GM18519 (cell line): ENCODE data around the gene GSG1L.

Experiments used
- ATAC-seq: cut with Tn5 transposase; IDR thresholded peaks from one replicate; pipeline ENCODE4 v1.9.1; 2021; ENCODE audit warnings: mild to moderate bottlenecking, moderate library complexity; ENCODE audit not compliant: unreplicated experiment, low FRiP score

Gene GSG1L

DNA sequence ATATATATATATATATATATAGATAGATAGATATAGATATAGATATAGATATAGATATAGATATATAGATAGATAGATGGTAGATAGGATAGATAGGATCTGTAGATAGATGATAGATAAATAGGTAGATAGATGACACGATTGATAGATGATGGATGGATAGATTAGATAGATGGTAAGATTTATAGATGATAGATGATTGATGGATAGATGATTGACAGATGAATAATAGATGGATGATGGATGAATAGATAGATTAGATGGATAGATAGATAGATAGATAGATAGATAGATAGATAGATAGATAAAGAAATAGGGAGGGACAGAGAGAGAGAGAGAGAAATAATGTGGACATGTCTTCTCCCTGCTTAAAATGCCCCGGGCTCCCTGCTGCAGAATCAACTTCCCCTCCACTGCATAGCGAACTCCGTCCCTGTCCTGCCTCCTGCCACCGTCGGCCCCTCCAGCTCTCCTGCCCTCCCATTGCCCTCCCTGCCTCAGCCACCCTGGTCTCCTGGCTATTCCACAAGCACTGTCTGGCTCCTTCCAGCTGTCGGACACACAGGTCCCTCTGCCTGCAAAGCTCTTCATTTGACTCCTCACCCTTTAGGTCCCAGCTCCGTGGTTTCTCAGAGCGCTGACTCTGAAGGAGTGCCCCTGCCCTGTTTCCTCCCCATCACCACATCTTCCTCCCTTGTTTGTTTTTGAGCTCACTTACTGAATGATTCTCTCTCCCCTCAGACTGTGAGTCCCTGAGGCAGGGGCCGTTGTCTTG lies 259.6 kb downstream of the GSG1L start:
- ATAC-seq, result no peak

DNA sequence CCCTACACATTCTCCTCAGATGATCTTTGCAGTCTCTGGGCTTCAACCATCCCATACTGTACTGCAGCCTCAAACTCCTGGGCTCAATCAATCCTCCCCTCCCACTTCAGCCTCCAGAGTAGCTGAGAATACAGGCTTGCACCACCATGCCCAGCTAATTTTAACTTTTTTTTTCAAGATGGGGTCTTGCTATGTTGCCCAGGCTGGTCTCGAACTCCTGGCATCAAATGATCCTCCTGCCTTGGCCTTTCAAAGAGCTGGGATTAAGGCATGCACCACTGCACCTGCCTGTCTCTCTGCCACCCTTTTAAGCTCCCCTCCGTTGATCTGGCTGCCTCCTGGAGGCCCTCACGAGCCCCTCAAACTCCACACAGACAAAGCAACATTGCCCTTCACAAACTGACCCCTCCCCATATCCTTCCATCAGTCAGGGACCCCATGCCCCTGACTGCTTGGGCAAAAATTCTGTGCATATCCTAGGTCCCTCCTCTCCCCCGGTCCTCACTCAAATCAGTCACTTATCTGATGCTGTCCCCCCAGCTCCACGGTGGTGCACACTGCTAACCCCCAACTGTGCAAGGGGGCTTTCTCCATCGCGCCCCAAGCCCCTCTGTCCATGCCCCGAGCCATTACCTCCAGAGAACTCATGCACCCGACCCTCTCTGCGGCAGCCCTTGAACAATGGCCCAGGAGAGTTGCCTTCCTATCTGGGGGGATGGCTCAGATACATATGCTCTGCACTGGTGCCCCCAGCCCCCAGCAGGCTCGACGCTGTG lies 260.7 kb downstream of the GSG1L start:
- ATAC-seq, result no peak

DNA sequence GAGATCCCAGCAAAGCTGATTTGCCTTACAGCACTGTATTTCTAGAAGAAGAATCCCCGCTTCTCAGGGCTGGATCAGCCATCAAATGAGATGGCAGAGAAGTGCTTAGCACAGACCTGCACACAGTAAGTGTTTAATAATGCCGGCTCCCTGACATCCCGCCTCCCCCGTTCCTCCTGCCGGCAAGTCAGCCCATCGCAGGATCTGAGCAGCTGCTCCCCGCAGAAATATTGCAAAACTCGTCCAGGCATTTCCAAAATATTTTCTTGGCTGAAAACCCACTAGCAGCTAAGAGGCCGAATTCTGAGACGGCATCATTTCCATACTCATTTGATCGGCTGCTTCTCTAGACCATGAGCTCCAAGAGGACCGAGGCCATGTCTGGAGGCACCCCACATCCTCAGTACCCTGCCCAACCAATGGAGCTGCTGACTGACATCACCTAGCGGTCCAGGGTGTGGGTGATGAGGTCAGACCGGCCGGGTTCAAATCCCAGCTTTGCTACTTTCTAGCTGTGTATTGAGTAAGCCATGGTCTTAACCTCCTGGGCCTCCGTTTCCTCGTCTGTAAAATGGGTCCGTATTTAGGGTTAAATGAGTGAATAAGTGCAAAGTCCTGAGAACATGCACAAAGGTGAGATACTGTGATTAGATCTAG lies 262.1 kb downstream of the GSG1L start:
- ATAC-seq, result no peak

DNA sequence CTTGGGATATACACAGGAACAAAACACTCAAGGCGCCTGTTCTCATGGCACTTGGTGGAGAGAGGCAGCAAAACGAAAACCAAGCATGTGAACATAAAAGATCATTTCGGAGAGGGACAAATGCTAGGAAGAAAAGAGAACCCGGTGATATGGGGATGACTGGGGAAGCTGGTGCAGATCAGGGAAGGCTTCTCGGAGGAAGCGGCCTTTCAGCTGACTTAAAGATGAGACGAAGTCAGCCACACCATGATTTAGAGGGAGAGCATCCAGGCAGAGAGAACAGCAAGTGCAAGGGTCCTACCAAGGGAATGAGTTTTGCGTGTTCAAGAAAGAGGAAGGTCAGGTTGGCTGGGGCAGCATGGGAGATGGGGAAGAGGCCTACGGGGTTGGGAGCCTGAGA lies 262.7 kb downstream of the GSG1L start:
- ATAC-seq, result no peak

DNA sequence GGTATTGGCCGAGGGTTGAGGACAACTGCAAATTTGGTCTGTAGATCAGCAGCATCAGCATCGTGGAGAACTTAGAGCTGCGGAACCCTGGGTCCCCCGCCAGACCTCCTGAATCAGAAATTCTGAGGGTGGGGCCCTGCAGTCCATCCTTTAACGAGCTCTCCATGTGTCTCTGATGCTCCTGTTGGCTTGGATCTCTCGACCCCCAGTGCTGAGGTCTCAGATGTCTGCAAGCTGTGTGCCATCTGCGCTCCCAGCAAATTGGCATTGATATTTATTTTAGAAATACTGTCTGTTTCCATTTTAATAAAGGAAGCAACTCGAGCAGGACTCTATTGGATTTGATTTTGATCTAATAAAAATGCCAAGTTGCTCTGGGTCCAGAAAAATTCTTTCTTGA lies 263.6 kb downstream of the GSG1L start:
- ATAC-seq, result no peak

DNA sequence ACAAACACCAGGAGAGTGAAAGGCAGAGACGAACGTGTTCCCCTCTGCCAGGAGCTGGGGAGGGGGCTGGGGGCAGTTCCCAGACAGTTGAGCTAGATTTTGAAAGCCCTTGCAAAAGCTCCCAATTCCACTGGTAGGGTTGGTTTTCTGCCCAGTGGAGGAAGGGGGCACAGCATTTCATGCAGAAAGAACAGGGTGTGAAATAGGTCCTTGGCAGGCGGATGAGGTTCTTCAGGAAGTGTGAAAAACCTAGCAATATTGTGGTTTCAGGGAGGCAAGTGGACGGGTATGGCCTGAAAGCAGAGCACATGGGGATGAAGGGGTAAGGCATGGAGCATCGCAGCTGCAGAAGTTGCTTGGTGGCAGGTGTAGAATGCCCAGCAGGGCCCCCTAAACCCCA lies 265.3 kb downstream of the GSG1L start:
- no peak for ATAC-seq

DNA sequence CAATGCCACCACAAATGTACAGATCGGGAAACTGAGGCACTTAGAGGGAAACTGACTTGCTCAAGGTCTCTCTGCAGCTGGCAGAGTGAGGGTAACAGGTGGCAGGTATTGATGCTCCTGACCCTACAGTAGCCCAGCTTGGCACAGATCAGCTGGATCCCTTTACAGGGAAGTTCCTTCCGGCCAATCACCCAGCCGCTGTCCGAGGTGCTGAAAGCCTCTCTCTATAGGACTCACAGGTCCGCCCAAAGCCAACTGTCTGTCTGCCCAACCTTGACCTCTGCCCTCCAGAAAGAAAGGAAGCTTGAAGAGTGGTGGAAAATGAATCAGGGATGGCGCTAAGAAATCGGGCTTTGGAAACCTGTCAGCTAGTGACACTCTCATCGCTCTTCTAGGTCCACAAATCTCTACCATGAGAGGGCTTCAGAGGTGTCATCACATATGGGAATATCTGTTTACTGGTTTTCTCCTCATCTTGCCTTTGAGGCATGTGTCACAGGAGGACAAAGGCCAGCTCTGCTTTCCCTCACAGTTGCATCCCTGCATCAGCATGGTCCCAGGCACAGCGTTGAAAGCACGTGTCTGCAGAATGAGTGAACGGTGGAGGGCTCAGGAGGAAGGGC lies 267.4 kb downstream of the GSG1L start:
- no peak for ATAC-seq

DNA sequence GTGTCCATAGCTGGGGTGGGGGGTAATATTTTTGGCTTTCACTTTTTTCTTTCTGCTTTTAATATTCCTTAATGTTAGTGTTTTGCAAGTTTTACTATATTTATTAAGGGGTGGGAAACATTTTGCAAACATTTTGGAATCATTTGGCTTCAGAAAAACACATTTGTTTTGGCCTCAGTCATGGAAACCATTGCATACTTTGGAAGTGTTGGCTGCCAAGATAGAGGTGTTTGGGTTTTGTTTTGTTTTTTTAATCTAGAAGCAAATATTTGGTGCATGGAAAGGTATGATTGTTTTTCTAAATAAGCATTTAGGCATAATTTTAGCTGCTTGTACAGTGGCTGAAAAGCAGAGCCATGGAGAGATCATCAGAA lies 270.3 kb downstream of the GSG1L start:
- ATAC-seq, result no peak

DNA sequence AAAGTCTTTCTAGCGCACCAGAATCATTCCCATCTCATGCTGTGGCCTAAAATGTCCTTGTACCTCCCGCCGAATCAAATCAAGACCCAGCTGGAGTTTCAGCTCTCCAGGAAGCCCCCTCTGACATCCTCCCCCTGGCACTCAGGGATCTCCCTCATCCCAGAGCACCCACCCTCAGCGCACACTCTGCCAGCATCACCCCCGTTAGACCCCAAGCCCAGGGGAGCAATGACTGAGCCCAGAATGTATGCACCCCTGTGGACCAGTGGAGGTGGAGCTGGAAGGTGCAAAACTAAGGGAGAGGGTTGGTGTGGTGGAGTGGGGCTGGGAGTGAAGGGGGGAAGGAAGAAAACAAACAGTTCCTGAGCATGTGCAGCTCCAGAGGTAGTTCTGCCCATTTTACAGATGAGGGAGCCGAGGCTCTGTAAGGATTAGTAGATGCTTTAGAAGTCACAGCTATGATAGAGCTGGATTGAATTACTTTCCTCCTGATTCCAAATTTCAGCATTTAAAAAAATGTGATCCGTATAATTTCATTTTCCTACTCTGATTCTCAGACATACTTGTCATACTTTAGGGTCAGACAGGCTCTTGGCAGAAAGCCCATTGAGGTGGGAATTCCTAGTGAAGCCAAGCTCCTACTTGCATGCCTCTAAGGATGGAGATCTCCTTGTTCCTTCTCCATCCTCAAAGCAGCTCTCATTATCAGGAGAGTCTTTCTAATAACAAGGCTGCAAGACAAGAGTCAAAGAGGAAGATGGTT lies 270.8 kb downstream of the GSG1L start:
- no peak for ATAC-seq

DNA sequence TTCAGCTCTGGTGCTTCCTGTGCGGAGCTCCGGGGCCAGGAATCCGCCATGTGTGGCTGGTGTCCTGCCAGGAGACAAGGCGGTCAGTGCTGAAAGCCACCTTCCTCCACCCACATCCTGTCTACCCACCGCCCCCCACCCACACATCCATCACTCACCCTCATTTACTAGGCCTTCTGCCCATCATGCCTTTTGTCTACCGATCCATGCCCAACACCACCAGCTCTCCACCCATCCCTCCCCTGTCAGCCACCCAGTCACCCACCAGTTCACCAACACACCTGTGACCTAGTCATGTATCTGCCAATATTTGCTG lies 272.2 kb downstream of the GSG1L start:
- no peak for ATAC-seq

DNA sequence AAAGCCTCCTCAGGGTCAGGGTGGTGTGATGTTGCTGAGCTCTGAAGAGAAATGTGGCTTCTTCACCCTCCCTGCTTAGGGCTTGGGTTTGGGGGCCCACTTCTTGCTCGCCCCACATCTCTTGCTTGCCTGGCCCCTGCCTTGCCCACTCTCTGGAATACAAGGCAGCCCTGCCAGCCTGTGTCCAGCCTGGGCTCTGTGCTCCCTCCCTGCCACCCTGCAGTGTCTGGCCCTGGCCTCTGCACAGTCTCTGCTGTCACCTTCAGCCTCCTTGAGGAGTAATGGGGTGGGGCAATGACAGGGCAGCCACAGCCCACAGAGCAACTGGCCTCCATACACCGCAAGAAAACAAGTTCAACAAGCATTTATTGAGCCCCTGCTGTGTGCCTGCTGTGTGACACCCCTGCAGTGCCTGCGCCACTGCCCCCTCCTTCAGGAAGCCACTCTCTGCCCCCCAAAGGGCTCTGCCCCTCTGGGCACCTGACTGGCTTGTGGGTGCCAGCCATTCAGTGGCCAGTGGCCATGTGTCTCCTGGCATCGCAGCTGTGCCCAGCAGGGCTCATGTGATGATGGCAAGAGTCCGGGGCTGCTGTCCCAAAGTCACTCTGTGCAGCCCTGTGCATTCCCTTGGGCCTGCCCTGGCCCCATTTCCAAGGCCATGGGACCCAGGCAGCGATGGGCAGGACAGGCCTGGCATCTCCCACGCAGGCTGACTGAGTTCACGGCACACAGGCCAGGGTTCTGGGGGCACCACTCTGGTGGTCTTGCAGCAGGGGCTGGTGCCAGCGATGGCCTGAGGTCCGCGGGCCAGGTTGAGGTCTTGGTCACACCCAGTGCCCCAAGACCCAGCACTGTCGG lies 272.7 kb downstream of the GSG1L start:
- no peak for ATAC-seq

DNA sequence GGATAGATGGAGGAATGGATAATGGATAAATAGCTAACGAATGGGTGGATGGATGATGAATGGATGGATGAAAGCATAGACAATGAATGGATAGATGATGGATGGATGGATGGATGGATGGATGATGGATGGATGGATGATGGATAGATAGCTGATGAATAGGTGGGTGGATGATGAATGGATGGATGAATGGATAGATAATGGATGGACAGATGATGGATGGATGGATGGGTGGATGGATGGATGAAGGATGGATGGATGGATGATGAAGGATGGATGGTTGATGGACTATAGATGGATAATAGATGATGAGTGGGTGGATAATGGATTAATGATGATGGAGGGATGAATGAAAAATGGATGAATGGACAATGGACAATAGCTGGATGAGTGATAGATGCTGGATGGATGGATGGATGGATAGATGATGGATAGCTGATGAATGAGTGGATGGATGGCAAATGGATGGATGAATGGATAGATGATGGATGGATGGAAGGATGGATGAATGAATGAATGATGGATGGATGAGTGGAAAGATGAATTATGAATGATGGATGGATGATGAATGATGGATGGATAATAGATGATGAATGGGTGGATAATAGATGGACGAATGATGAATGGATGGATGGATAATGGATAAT lies 273.8 kb downstream of the GSG1L start:
- ATAC-seq, result no peak

DNA sequence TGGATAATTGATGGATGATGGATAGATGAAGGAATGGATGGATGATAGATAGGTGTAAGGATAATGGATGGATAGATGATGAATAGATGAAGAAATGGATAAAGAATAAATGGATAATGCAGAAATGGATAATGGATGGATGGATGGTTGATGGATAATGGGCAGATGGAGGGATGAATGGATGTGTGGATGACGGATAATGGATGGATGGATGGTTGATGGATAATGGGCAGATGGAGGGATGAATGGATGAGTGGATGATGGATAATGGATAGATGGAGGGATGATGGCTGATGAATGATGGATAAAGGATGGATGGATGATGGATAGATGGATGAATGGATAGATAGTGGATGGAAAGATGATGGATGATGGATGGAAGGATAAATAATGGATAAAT lies 274.4 kb downstream of the GSG1L start:
- no peak for ATAC-seq

DNA sequence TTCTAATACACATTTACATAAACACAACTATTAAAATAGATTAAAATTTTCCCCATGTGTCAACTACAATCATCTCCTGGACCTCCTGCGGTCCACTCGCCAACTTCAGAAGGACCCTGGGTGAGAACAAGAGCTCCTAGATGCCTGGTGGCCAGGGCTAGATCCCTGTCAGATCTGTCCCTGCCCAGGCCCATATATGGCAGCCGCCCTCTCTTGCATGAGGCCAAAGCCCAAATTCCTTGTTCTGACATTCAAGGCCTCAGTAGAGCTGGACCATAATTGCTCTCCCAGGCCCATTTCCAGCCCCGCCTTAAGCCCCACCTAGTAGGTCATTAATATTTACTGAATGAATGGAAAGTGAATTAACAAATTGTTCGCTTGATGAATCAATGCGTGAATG lies 275.8 kb downstream of the GSG1L start:
- no peak for ATAC-seq

DNA sequence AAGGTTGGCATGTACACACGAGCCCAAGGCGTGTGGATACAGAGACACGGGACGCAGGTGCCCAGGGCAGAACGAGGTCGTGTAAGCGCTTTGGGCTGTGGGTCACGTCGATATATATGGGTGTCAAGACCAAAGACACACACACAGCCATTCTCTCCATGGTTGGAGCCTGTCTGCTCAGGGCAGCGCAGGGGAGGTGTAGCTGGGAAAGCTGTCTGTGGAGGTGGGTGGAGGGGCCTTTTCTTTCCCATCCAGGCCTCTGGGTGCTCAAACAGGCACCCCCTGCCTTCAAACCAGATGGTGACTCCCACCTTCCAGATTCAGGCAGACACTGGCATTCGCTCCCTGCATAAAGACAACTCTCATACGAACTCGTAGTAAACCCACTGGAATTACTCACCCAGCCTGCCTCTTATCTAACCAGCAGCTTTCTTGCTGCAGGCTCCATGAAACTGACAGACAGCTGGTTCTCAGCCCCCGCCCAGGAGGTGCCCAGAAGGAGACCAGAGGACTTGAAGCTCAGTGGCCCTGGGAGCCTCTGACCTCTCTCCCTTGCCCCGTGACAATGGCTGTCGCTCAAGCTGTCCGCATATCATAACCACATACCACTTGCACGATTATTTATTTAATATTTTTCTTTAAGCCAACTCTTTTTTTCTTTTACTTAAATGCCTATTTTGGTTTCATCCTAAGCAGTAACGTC lies 276.4 kb downstream of the GSG1L start:
- no peak for ATAC-seq

DNA sequence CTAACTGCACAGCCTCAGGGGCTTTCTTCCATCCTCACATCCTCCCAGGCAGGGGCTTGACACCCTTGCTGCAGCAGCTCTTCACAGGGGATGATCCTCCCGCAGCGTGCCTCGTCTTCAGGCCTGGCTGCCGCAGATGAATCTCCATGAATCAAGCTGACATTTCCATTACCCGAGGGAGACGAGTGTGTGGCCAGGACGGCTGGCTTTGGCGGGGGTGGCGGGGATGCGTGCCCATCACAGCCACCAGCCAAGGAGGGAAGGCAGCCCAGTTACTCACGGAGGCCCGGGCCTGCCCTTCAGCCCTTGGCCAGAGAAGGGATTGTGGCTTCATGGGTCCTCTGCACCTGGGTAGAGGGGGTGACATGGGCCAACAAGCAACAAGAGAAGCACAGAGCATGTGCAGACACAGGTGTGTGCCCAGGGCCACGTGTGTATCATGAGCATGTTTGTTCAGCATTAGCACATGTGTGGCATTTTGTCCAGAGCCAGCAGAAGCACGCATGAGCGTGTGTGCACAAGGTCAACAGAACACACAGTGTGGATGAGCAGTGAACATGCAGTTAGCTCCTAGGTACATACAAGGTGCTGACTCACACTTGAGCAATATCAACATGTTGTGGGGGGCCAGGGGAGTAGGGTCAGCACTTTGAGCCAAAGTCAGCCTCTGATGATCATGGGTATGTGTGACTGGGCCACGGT lies 277.1 kb downstream of the GSG1L start:
- ATAC-seq, result no peak

DNA sequence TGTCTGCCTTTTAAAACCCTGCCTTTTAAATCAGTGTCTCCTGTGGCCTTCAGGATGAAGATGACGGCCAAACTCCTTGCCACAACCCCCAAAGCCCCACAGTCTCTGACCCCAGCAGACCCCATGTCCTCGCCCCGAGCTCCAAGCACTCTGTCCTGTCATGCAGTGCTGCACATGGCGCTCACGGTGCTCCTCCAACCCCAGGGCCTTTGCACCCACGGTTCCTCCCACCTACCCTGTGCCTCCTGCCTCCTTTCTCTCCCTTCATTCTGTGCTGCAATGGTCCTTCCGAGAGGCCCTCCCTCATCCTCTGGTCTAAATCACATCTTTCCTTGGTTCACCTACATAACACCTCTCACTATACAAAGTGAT lies 278.2 kb downstream of the GSG1L start:
- no peak for ATAC-seq
